ENCODE measurements around the gene RDH16. TPM values are rescaled to one million over a fixed set of nuclear protein-coding genes. Genes with fewer than 3 reads are reported as not detected.

RDH16 gene
- total RNA-seq, 1 experiment from 2014 or later, result 0.39 TPM

- Histone ChIP-seq H3K27ac (ENCODE audit: insufficient read length, low read depth, low read length) (no peak overlapping the region), H2BK12ac (ENCODE audit: insufficient read length, low read depth, low read length) (no peak overlapping the region), H2BK120ac (ENCODE audit: low read depth, low read length, poor library complexity, severe bottlenecking) (no peak overlapping the region), H4K5ac (ENCODE audit: insufficient read length, low read depth, low read length) (no peak overlapping the region), H2BK20ac (ENCODE audit: low read depth, low read length, poor library complexity, severe bottlenecking) (no peak overlapping the region), H3K79me1 (ENCODE audit: insufficient read depth, low read depth, low read length, poor library complexity, severe bottlenecking) (no peaks in the 10 kb centered on the region), H3K14ac (ENCODE audit: insufficient read depth, low read length) (no peak overlapping the region), H3K23ac (ENCODE audit: insufficient read length, low read depth, low read length) (no peak overlapping the region), H3T11ph (ENCODE audit: low read length) (no peak overlapping the region), H4K20me1 (ENCODE audit: control insufficient read depth, insufficient read depth, insufficient read length) (no peaks in the 10 kb centered on the region), H3K4me1 (ENCODE audit: insufficient read depth, low read length) (no peaks in the 10 kb centered on the region), H2AK5ac (ENCODE audit: insufficient read length, low read length) (no peak overlapping the region), H4K8ac (replicated peaks; ENCODE audit: insufficient read length, low read depth, low read length) (no peak overlapping the region), H3K4ac (ENCODE audit: low read depth, low read length) (no peak overlapping the region), H3K27me3 (ENCODE audit: insufficient read depth, low read length) (no peaks in the 10 kb centered on the region), H2BK15ac (ENCODE audit: low read depth, low read length) (no peak overlapping the region), H3K9me3 (ENCODE audit: control insufficient read depth, low read depth, low read length) (no peaks in the 10 kb centered on the region), H3K79me2 (ENCODE audit: insufficient read depth, low read length) (no peaks in the 10 kb centered on the region), H3K23me2 (ENCODE audit: insufficient read length, low read depth, low read length, poor library complexity, severe bottlenecking) (no peaks in the 10 kb centered on the region), H3K56ac (ENCODE audit: insufficient read length, low read depth, low read length) (no peak overlapping the region), H3K9ac (ENCODE audit: extremely low read depth, insufficient read length, low read length) (no peak overlapping the region), H2BK5ac (ENCODE audit: insufficient read length, low read length) (no peak overlapping the region), H3K18ac (ENCODE audit: insufficient read length, low read depth, low read length) (no peak overlapping the region), H3K4me2 (ENCODE audit: insufficient read depth, insufficient read length, low read length) (no peak overlapping the region), H4K91ac (ENCODE audit: insufficient read length, low read depth, low read length) (no peak overlapping the region), H2AFZ (ENCODE audit: low read length) (no peak overlapping the region)
- no peak overlapping the region for H3K27ac Mint-ChIP-seq
- no peaks in the 10 kb centered on the region; a peak in 1 of 7 replicates for H3K36me3 Mint-ChIP-seq (ENCODE audit: insufficient read depth in 1 of 3, low read depth in 3 of 3)
- H3K9me3 Mint-ChIP-seq, result peaks cover 7 to 15% of the 10 kb centered on the region in 2 experiments; a peak in 3 of 5 replicates
- no peaks in the 10 kb centered on the region for H3K4me1 Mint-ChIP-seq
- DNase-seq, result no peak
- no peak for TF ChIP-seq CTCF (conservative IDR thresholded peaks at IDR 0.05)
- H3K27me3 Mint-ChIP-seq (ENCODE audit: low read depth), result peaks cover 11% of the 10 kb centered on the region
- no peak overlapping the region for H3K4me3 Mint-ChIP-seq
- no CpG with 5 or more reads among the region's 4 CpGs for WGBS (ENCODE audit: extremely low coverage, insufficient read length, low lambda C conversion rate)
These were observed 41.0 kb downstream of the RDH16 start for GRCh38 chr12:56916296-56916995.
